HepG2 (cell line): Measurements from ENCODE around the gene PDCD5. TPM values are rescaled to one million over a fixed set of nuclear protein-coding genes. Genes with fewer than 3 reads are reported as not detected.

Experiments used
- AGO1 ChIP-seq: fragments of 200-400 bp; formaldehyde crosslinking; IDR thresholded peaks from 2 replicates; pipeline ENCODE4 v1.6.1; 2017; ENCODE audit warnings: mild to moderate bottlenecking, low read depth, low read length, moderate library complexity; ENCODE audit not compliant: poor library complexity, severe bottlenecking
- ARID5B ChIP-seq: IDR thresholded peaks from 2 replicates; pipeline ENCODE4 v1.4.0; 2020; ENCODE audit warnings: mild to moderate bottlenecking, missing genetic modification reagents
- ARNTL ChIP-seq: sonication (generic); formaldehyde crosslinking; IDR thresholded peaks from 2 replicates; pipeline ENCODE4 v1.4.0; 2020; ENCODE audit warnings: mild to moderate bottlenecking, missing genetic modification reagents
- CREB1 ChIP-seq, 2 experiments: fragments of 450-650 bp in 1 of 2; IDR thresholded peaks; 2 replicates each; pipeline ENCODE4 v1.6.1; 2016 to 2017; ENCODE audit warnings: control low read depth in 1 of 2, mild to moderate bottlenecking in 1 of 2, missing compliant biosample characterization in 1 of 2, missing genetic modification characterization in 1 of 2
- FOXA1 ChIP-seq, 2 experiments: fragments of 450-650 bp in 1 of 2; sonication (generic) in 1 of 2; formaldehyde crosslinking in 1 of 2; IDR thresholded peaks; 2 replicates each; pipeline versions ENCODE4 v1.4.0 to v1.6.1; 2016 to 2020; ENCODE audit warnings: missing genetic modification reagents in 1 of 2
- FOXC1 ChIP-seq: sonication (generic); formaldehyde crosslinking; IDR thresholded peaks from 2 replicates; pipeline ENCODE4 v1.8.0; 2022; ENCODE audit warnings: mild to moderate bottlenecking, missing genetic modification reagents, borderline replicate concordance
- GTF2F1 ChIP-seq: fragments of 150-350 bp; IDR thresholded peaks from 2 replicates; pipeline ENCODE4 v1.6.1; 2014; ENCODE audit warnings: low read length
- HCFC1 ChIP-seq: fragments of 150-350 bp; IDR thresholded peaks from 2 replicates; pipeline ENCODE4 v1.6.1; 2014; ENCODE audit warnings: low read depth, low read length
- HOMEZ ChIP-seq: IDR thresholded peaks from 2 replicates; pipeline ENCODE4 v1.6.1; 2016; ENCODE audit warnings: low read depth
- IRF2 ChIP-seq: IDR thresholded peaks from 2 replicates; pipeline ENCODE4 v1.6.1; 2018; ENCODE audit warnings: missing genetic modification reagents, missing compliant biosample characterization
- KLF11 ChIP-seq: IDR thresholded peaks from 2 replicates; pipeline ENCODE4 v1.6.1; 2016; ENCODE audit warnings: missing compliant biosample characterization
- LBX2 ChIP-seq: sonication (generic); formaldehyde crosslinking; IDR thresholded peaks from 2 replicates; pipeline ENCODE4 v1.5.0; 2020; ENCODE audit warnings: missing genetic modification reagents, mild to moderate bottlenecking, borderline replicate concordance
- MIXL1 ChIP-seq: IDR thresholded peaks from 2 replicates; pipeline ENCODE4 v1.6.1; 2016
- REST ChIP-seq, 2 experiments: IDR thresholded peaks; 2 replicates each; pipeline ENCODE4 v1.6.1; 2011 to 2012; ENCODE audit warnings: low read length in 2 of 2, borderline replicate concordance in 1 of 2, low read depth in 1 of 2, mild to moderate bottlenecking in 1 of 2, moderate library complexity in 1 of 2
- SOX5 ChIP-seq: IDR thresholded peaks from 2 replicates; pipeline ENCODE4 v1.6.1; 2016; ENCODE audit warnings: borderline replicate concordance
- ZFP1 ChIP-seq: IDR thresholded peaks from 2 replicates; pipeline ENCODE4 v1.6.1; 2016
- ZNF264 ChIP-seq: sonication (generic); formaldehyde crosslinking; IDR thresholded peaks from 2 replicates; pipeline ENCODE4 v1.4.0; 2020; ENCODE audit warnings: missing genetic modification reagents
- ZNF746 ChIP-seq: sonication (generic); formaldehyde crosslinking; IDR thresholded peaks from 2 replicates; pipeline ENCODE4 v1.8.0; 2022; ENCODE audit warnings: mild to moderate bottlenecking, missing genetic modification reagents
- polyA plus RNA-seq, 8 experiments: library from polyadenylated mRNA; depleted of rRNA in 3 of 8; stranded (reverse) in 7 of 8; unstranded in 1 of 8; fragments of >200 nt; fragmentation: Illumina TruSeq in 4 of 8; extraction: Trizol in 4 of 8; gene quantifications; 2 replicates each; pipeline versions ENCODE4 v1.2.1 to v1.2.3, GENCODE V29; 2011 to 2016; ENCODE audit warnings: low read depth in 4 of 8, missing spikeins in 1 of 8, mixed read lengths in 1 of 8; ENCODE audit not compliant: insufficient read depth in 1 of 8
- total RNA-seq, 5 experiments: library from RNA; depleted of rRNA; stranded (reverse); fragments of >200 nt; fragmentation: Illumina TruSeq; extraction: Trizol; gene quantifications; 2 replicates each; pipeline ENCODE4 v1.2.3, GENCODE V29; 2016; ENCODE audit warnings: low read depth in 1 of 5
- TF ChIP-seq, protein P1 (sequence below): sonication (generic); formaldehyde crosslinking; IDR thresholded peaks from 2 replicates; pipeline ENCODE4 v1.5.1; 2020; ENCODE audit warnings: missing genetic modification reagents, mild to moderate bottlenecking, borderline replicate concordance

Gene PDCD5
- total and polyA plus RNA-seq, 2 of the 13 experiments (the other 11 are each of a cell fraction or from before 2014, with no cell fraction given) = 56.3 to 332 TPM

- TF ChIP-seq HOMEZ (CRISPR knock-in tag) = 0 out of 2 replicates have a peak, but pooled peaks have one; percentile 29
- peak; percentile 65 to 91 for TF ChIP-seq REST (IDR thresholded peaks at IDR 0.05; ENCODE audit: borderline replicate concordance in 1 of 2, low read depth in 1 of 2, low read length in 2 of 2)
- TF ChIP-seq HCFC1 = no peak
- TF ChIP-seq FOXA1 (IDR thresholded peaks at IDR 0.05) = peak; percentile 82
- TF ChIP-seq FOXA1 (CRISPR knock-in tag; IDR thresholded peaks at IDR 0.05) = peak; percentile 88
- TF ChIP-seq ZNF264 (CRISPR knock-in tag) = 0 out of 2 replicates have a peak, but pooled peaks have one; percentile 14
- 0 out of 2 replicates have a peak, but pooled peaks have one; percentile 38 for TF ChIP-seq ZNF746 (CRISPR knock-in tag)
- TF ChIP-seq SOX5 (CRISPR knock-in tag) = peak; percentile 92
- TF ChIP-seq LBX2 (CRISPR knock-in tag) = no peak
- TF ChIP-seq ARID5B (CRISPR knock-in tag) = peak; percentile 92
- TF ChIP-seq ARNTL (CRISPR knock-in tag) = 0 out of 2 replicates have a peak, but pooled peaks have one; percentile 48
- TF ChIP-seq CREB1 (IDR thresholded peaks at IDR 0.05) = no peak
- peak; percentile 58; the same call in 1 of the 2 replicates for TF ChIP-seq CREB1 (CRISPR knock-in tag; IDR thresholded peaks at IDR 0.05)
- TF ChIP-seq IRF2 (CRISPR knock-in tag) = no peak
- TF ChIP-seq GTF2F1 = no peak
- 0 out of 2 replicates have a peak, but pooled peaks have one; percentile 46 for TF ChIP-seq MIXL1 (CRISPR knock-in tag)
- peak; percentile 67; the same call in 1 of the 2 replicates for TF ChIP-seq ZFP1
- TF ChIP-seq, protein P1, sequence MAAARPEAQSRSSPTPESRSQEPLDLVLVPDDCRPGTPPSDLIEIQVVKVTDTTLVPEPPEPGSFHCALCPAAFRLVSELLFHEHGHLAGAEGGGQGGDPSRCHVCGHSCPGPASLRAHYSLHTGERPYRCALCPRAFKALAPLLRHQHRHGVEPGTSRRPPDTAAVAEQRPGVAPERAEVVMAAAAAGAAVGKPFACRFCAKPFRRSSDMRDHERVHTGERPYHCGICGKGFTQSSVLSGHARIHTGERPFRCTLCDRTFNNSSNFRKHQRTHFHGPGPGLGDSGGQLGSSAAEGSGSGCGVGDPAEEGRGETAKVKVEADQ = peak; percentile 69; the same call in 1 of the 2 replicates
- TF ChIP-seq FOXC1 = peak; percentile 40; the same call in 1 of the 2 replicates
- TF ChIP-seq KLF11 (CRISPR knock-in tag) = no peak
- no peak for TF ChIP-seq AGO1
Measured at GRCh38 chr19:32539240-32539916, 41.6 kb upstream of the PDCD5 start (continued).
